Panc1 (cell line): ENCODE results near the gene DPM2. TPM values are rescaled to one million over a fixed set of nuclear protein-coding genes. Genes with fewer than 3 reads are reported as not detected.

Experiments used
- ATAC-seq: fragments of 200-7000 bp; cut with Tn5 transposase; 2 replicates; pipeline ENCODE4 v1.9.1; 2020; ENCODE audit warnings: mild to moderate bottlenecking, moderate library complexity
- BruUV-seq: library from RNA; stranded (reverse); fragments of 400-500 nt; replicated peaks from 2 replicates; lab custom pipeline; 2021; lab: Mats Ljungman, UMichigan
- CTCF ChIA-PET: fragments of 300-600 bp; sonication (Branson Sonifier 250); formaldehyde crosslinking; loops from one replicate; lab custom pipeline; 2022; ENCODE audit warnings: antibody characterized with exemption; lab: Charles Lee
- POLR2A ChIA-PET: fragments of 300-600 bp; sonication (Branson Sonifier 250); formaldehyde crosslinking; loops from one replicate; lab custom pipeline; 2022; ENCODE audit warnings: antibody characterized with exemption; lab: Charles Lee
- DNase-seq: peaks from one replicate; pipeline ENCODE4 v3.0.0-alpha.2; 2010; ENCODE audit warnings: low read depth, low spot score
- H3K27ac ChIP-seq: 2 replicates; pipeline ENCODE4 v1.5.1; 2011; ENCODE audit warnings: mild to moderate bottlenecking, low read length, inconsistent platforms
- H3K27me3 ChIP-seq: fragments of 200-500 bp; sonication (Bioruptor generic); 2 replicates; pipeline ENCODE4 v1.6.0; 2014; ENCODE audit warnings: low read length, inconsistent platforms; ENCODE audit not compliant: control insufficient read depth, insufficient read depth
- H3K36me3 ChIP-seq: fragments of 200-500 bp; sonication (Bioruptor generic); 2 replicates; pipeline ENCODE4 v1.5.1; 2014; ENCODE audit warnings: inconsistent platforms, mild to moderate bottlenecking, low read length, moderate library complexity; ENCODE audit not compliant: control insufficient read depth, insufficient read depth
- H3K4me1 ChIP-seq: 2 replicates; pipeline ENCODE4 v1.5.1; 2011; ENCODE audit warnings: inconsistent platforms, mild to moderate bottlenecking, low read length, moderate library complexity; ENCODE audit not compliant: control insufficient read depth, insufficient read depth
- H3K4me3 ChIP-seq, 2 experiments: 2 replicates each; pipeline ENCODE4 v1.5.1; 2011 to 2012; ENCODE audit warnings: low read depth in 2 of 2, low read length in 2 of 2, mild to moderate bottlenecking in 2 of 2, inconsistent platforms in 1 of 2, moderate library complexity in 1 of 2
- H3K9me3 ChIP-seq: fragments of 200-500 bp; sonication (Bioruptor generic); 2 replicates; pipeline ENCODE4 v1.5.1; 2014; ENCODE audit warnings: low read depth, mild to moderate bottlenecking, inconsistent platforms, low read length, moderate library complexity; ENCODE audit not compliant: control insufficient read depth, insufficient read depth
- POLR2AphosphoS5 ChIP-seq: IDR thresholded peaks from 2 replicates; pipeline ENCODE4 v1.6.1; 2012; ENCODE audit warnings: mild to moderate bottlenecking, low read depth, low read length, moderate library complexity
- REST ChIP-seq, 2 experiments: IDR thresholded peaks; 2 replicates each; pipeline ENCODE4 v1.6.1; 2011 to 2012; ENCODE audit warnings: low read depth in 2 of 2, control low read depth in 1 of 2, low read length in 1 of 2, mild to moderate bottlenecking in 1 of 2, moderate library complexity in 1 of 2; ENCODE audit not compliant: insufficient read depth in 1 of 2
- SIN3A ChIP-seq: IDR thresholded peaks from 2 replicates; pipeline ENCODE4 v1.6.1; 2012; ENCODE audit warnings: low read depth, mild to moderate bottlenecking, low read length, moderate library complexity, borderline replicate concordance; ENCODE audit not compliant: insufficient read depth
- TCF7L2 ChIP-seq: IDR thresholded peaks from 2 replicates; pipeline ENCODE4 v1.6.1; 2011; ENCODE audit warnings: mild to moderate bottlenecking, low read depth, low read length, inconsistent platforms
- in situ Hi-C: cut with HindIII; loops from 2 replicates; pipeline ENCODE4 v1.10.0; 2016; ENCODE audit warnings: low sequenced_read_pairs, low pct_unique_long_range_greater_than_20kb
- intact Hi-C: fragments of 100-400 bp; cut with micrococcal nuclease; formaldehyde crosslinking; loops from one replicate; pipeline ENCODE4 v1.10.0; 2022; ENCODE audit not compliant: unreplicated experiment
- total RNA-seq: library from RNA; stranded (reverse); gene quantifications from one replicate; pipeline ENCODE4 v1.2.1, GENCODE V29; 2021; ENCODE audit not compliant: unreplicated experiment
- TF ChIP-seq, protein P1 (sequence below): fragments of 450-650 bp; IDR thresholded peaks from 2 replicates; pipeline ENCODE4 v1.5.1; 2017; ENCODE audit warnings: mild to moderate bottlenecking

The DPM2 gene
- total RNA-seq, 1 experiment from 2014 or later, result 58.7 TPM

DNA sequence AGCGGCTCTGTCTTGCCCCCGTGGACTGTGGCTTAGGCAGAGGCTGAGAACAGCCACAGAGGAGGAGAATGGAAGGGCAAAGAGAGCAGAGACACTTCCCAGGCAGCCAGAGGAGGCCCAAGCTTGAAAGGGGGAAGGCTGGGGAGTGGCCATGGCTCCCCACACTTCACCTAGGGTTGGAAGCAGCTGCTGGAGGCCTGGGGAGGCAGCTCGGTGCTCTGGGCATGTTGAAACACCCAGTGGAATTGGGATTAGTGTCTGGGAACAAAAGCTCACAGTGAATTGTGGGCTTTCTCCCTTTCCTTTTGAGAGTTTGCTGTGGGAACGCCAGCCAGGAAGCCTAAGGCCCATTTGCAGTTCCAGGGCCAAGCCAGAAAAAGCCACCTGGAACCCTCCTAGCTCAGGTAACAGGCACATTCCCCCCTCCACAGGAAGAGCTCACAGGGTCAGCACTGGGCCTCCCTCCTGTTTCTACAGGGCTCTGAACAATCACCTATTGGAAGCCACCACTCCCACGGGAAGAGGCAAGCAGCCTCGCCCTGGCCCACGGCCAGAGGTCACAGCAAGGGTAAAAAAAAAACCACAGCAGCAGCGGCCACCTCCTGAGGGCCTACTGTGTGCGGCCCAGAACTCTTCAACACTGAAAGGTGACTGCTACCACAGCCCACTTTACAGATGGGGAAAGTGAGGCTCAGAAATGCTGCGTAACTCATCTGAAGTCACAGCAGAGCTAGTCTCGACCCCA lies 22.9 kb upstream of the DPM2 start:
- Histone ChIP-seq H3K9me3 (no peaks in the 10 kb centered on the region), H3K27ac (peak overlapping the region; percentile 88), H3K4me3 (no peak overlapping the region), H3K4me1 (peaks cover 86% of the 10 kb centered on the region), H3K27me3 (no peaks in the 10 kb centered on the region), H3K36me3 (no peaks in the 10 kb centered on the region)
- intact Hi-C loops (no loop called here), in situ Hi-C loops (no loop called here)
- TF ChIP-seq SIN3A (no peak), REST (IDR thresholded peaks at IDR 0.05; ENCODE audit: insufficient read depth in 1 of 2, low read depth in 2 of 2, low read length in 1 of 2) (no peak), POLR2AphosphoS5 (no peak), TCF7L2 (no peak)
- TF ChIP-seq, protein P1, sequence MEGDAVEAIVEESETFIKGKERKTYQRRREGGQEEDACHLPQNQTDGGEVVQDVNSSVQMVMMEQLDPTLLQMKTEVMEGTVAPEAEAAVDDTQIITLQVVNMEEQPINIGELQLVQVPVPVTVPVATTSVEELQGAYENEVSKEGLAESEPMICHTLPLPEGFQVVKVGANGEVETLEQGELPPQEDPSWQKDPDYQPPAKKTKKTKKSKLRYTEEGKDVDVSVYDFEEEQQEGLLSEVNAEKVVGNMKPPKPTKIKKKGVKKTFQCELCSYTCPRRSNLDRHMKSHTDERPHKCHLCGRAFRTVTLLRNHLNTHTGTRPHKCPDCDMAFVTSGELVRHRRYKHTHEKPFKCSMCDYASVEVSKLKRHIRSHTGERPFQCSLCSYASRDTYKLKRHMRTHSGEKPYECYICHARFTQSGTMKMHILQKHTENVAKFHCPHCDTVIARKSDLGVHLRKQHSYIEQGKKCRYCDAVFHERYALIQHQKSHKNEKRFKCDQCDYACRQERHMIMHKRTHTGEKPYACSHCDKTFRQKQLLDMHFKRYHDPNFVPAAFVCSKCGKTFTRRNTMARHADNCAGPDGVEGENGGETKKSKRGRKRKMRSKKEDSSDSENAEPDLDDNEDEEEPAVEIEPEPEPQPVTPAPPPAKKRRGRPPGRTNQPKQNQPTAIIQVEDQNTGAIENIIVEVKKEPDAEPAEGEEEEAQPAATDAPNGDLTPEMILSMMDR, result no peak
- CTCF ChIA-PET, result no interaction called here
- BruUV-seq, result no TSS peak
- POLR2A ChIA-PET, result no interaction called here
- DNase-seq (no peak), ATAC-seq (no peak; the same call in 1 of the 2 replicates)

- H3K9me3 ChIP-seq, result no peaks in the 10 kb centered on the region
- in situ Hi-C loops (no loop called here), intact Hi-C loops (no loop called here)
- POLR2A ChIA-PET, result no interaction called here
- no peak for TF ChIP-seq REST (IDR thresholded peaks at IDR 0.05; ENCODE audit: insufficient read depth in 1 of 2, low read depth in 2 of 2, low read length in 1 of 2)
- TF ChIP-seq, protein P1, result no peak
- no peak for TF ChIP-seq TCF7L2
- no peak for DNase-seq
- peak overlapping the region; percentile 88 for H3K27ac ChIP-seq
- CTCF ChIA-PET, result no interaction called here
- no peak overlapping the region for H3K4me3 ChIP-seq
- H3K4me1 ChIP-seq, result peaks cover 86% of the 10 kb centered on the region
- H3K36me3 ChIP-seq, result no peaks in the 10 kb centered on the region
- ATAC-seq, result no peak
- H3K27me3 ChIP-seq, result no peaks in the 10 kb centered on the region
- BruUV-seq, result no TSS peak
These were observed 22.3 kb upstream of the DPM2 start for GRCh38 chr9:127959841-127960409.
